A673 (cell line): Measurements from ENCODE around the gene ASCL2.

ENCODE experiments used
- CTCF ChIP-seq: fragments of 300-800, 200-600 bp; sonication (generic); conservative IDR thresholded peaks from 2 replicates; pipeline ENCODE4 v1.5.1; 2017; ENCODE audit warnings: low read depth, mild to moderate bottlenecking, antibody characterized with exemption, low read length, moderate library complexity, mixed read lengths
- EZH2 ChIP-seq: fragments of 200-600 bp; sonication (generic); IDR thresholded peaks from 2 replicates; pipeline ENCODE4 v1.6.1; 2017; ENCODE audit warnings: borderline replicate concordance, low read depth, mild to moderate bottlenecking, mixed read lengths, antibody characterized with exemption, low read length; ENCODE audit not compliant: poor library complexity, severe bottlenecking

- no peak for TF ChIP-seq CTCF
- no peak for TF ChIP-seq EZH2
Observed at GRCh38 chr11:2289350-2289749, 19.0 kb upstream of the ASCL2 start.
